HepG2 (cell line): ENCODE measurements around the gene WDR49. TPM values are rescaled to one million over a fixed set of nuclear protein-coding genes. Genes with fewer than 3 reads are reported as not detected.
A peak's percentile ranks its signal among the peaks of the same experiment; 100 is the strongest.

Experiments used
- ATAC-seq: fragments of 200-7000 bp; cut with Tn5 transposase; 3 replicates; pipeline ENCODE4 v1.9.1; 2020; ENCODE audit warnings: mild to moderate bottlenecking, moderate library complexity
- BruUV-seq: library from RNA; stranded (reverse); fragments of 400-500 nt; replicated peaks from 2 replicates; lab custom pipeline; 2021; lab: Mats Ljungman, UMichigan
- CTCF ChIA-PET: fragments of 300-600 bp; formaldehyde crosslinking; extraction: SDS; loops from one replicate; lab custom pipeline; 2021; ENCODE audit warnings: low total read pairs, inconsistent platforms, low intra/inter-chr PET ratio; lab: Yijun Ruan, JAX
- POLR2A ChIA-PET: fragments of 350-600 bp; sonication (Branson Sonifier 250); formaldehyde crosslinking; loops from one replicate; lab custom pipeline; 2020; ENCODE audit warnings: antibody characterized with exemption, inconsistent platforms; lab: Yijun Ruan, JAX
- DNase-seq: peaks from one replicate; pipeline ENCODE4 v3.0.0-alpha.2; 2015; ENCODE audit warnings: low spot score
- FAIRE-seq: peaks from 3 replicates; lab custom pipeline; 2011; peaks lifted over from hg19 to GRCh38; lab: Jason Lieb, UNC
- H2AFZ ChIP-seq: one replicate; pipeline ENCODE4 v1.6.1; 2011; ENCODE audit warnings: low read length, inconsistent platforms
- H3K27ac ChIP-seq: fragments of 300-600 bp; 3 replicates; pipeline ENCODE4 v1.8.0; 2011; ENCODE audit warnings: mixed run types, mild to moderate bottlenecking, mixed read lengths, low read length, inconsistent platforms; ENCODE audit not compliant: insufficient read depth; ENCODE audit errors: extremely low read length
- H3K27me3 ChIP-seq, 2 experiments: fragments of 200-600 bp in 1 of 2; 2 replicates in 1 of 2; 3 replicates in 1 of 2; pipeline versions ENCODE4 v1.6.0 to v1.8.0; 2011; ENCODE audit warnings: low read length in 2 of 2, mild to moderate bottlenecking in 2 of 2, moderate library complexity in 2 of 2, inconsistent platforms in 1 of 2; ENCODE audit not compliant: insufficient read depth in 2 of 2, control insufficient read depth in 1 of 2
- H3K36me3 ChIP-seq, 2 experiments: fragments of 200-600 bp in 1 of 2; replicated peaks in 1 of 2; 2 replicates in 1 of 2; 3 replicates in 1 of 2; pipeline versions ENCODE4 v1.5.1 to v1.8.0; 2011; ENCODE audit warnings: low read length in 2 of 2, inconsistent platforms in 1 of 2; ENCODE audit not compliant: insufficient read depth in 2 of 2, control insufficient read depth in 1 of 2
- H3K4me1 ChIP-seq: 2 replicates; pipeline ENCODE4 v1.5.1; 2012; ENCODE audit warnings: low read length, inconsistent platforms; ENCODE audit not compliant: insufficient read depth
- H3K4me2 ChIP-seq: 2 replicates; pipeline ENCODE4 v1.6.0; 2011; ENCODE audit warnings: low read depth, low read length, inconsistent platforms
- H3K4me3 ChIP-seq, 3 experiments: fragments of 200-600 bp in 1 of 3; sonication (generic), shearing (Covaris generic) in 1 of 3; replicated peaks in 1 of 3; 2 replicates each; pipeline ENCODE4 v1.5.1; 2011 to 2016; ENCODE audit warnings: low read length in 3 of 3, inconsistent platforms in 2 of 3, low read depth in 2 of 3, mild to moderate bottlenecking in 2 of 3, control low read depth in 1 of 3, mixed read lengths in 1 of 3; ENCODE audit not compliant: insufficient read depth in 1 of 3
- H3K79me2 ChIP-seq: one replicate; pipeline ENCODE4 v1.6.1; 2011; ENCODE audit warnings: low read length, inconsistent platforms; ENCODE audit not compliant: insufficient read depth
- H3K9ac ChIP-seq: 2 replicates; pipeline ENCODE4 v1.6.0; 2011; ENCODE audit warnings: mild to moderate bottlenecking, low read depth, low read length, inconsistent platforms; ENCODE audit not compliant: insufficient read depth
- H3K9me3 ChIP-seq: 2 replicates; pipeline ENCODE4 v1.5.1; 2012; ENCODE audit warnings: mild to moderate bottlenecking, low read length
- H4K20me1 ChIP-seq: 2 replicates; pipeline ENCODE4 v1.6.0; 2011; ENCODE audit warnings: inconsistent platforms, mild to moderate bottlenecking, low read length, moderate library complexity; ENCODE audit not compliant: insufficient read depth
- CEBPG ChIP-seq: IDR thresholded peaks from 2 replicates; pipeline ENCODE4 v1.6.1; 2016
- RBM22 ChIP-seq: fragments of 200-400 bp; formaldehyde crosslinking; optimal IDR thresholded peaks from 2 replicates; pipeline ENCODE3; 2017; ENCODE audit warnings: mild to moderate bottlenecking, low read length, moderate library complexity
- RFXANK ChIP-seq: IDR thresholded peaks from 2 replicates; pipeline ENCODE4 v1.6.1; 2016
- SMC3 ChIP-seq: IDR thresholded peaks from 2 replicates; pipeline ENCODE4 v1.6.1; 2011; ENCODE audit warnings: low read length, improper control_type of control experiment
- STAG1 ChIP-seq: sonication (generic); formaldehyde crosslinking; IDR thresholded peaks from 2 replicates; pipeline ENCODE4 v1.4.0; 2020; ENCODE audit warnings: missing genetic modification reagents
- TBX3 ChIP-seq: fragments of 450-650 bp; IDR thresholded peaks from 2 replicates; pipeline ENCODE4 v1.6.1; 2017; ENCODE audit warnings: antibody characterized with exemption, mild to moderate bottlenecking, inconsistent platforms, borderline replicate concordance
- ZNF382 ChIP-seq: sonication (generic); formaldehyde crosslinking; IDR thresholded peaks from 2 replicates; pipeline ENCODE4 v1.5.0; 2020; ENCODE audit warnings: missing genetic modification reagents, mild to moderate bottlenecking, borderline replicate concordance
- whole genome bisulfite sequencing: methylation state at CpG from one replicate; pipeline ENCODE4 v1.1.6; 2017; ENCODE audit warnings: low lambda C conversion rate; 5-methylcytosine and 5-hydroxymethylcytosine counted together
- in situ Hi-C: cut with HindIII; loops from 2 replicates; pipeline ENCODE4 v1.10.0; 2017; ENCODE audit warnings: low pct_unique_long_range_greater_than_20kb; ENCODE audit not compliant: extremely low pct_ligation_motif_present
- intact Hi-C: fragments of 100-400 bp; cut with micrococcal nuclease; formaldehyde crosslinking; loops from one replicate; pipeline ENCODE4 v1.10.0; 2022; ENCODE audit not compliant: unreplicated experiment
- polyA plus RNA-seq, 8 experiments: library from polyadenylated mRNA; depleted of rRNA in 3 of 8; stranded (reverse) in 7 of 8; unstranded in 1 of 8; fragments of >200 nt; fragmentation: Illumina TruSeq in 4 of 8; extraction: Trizol in 4 of 8; gene quantifications; 2 replicates each; pipeline versions ENCODE4 v1.2.1 to v1.2.3, GENCODE V29; 2011 to 2016; ENCODE audit warnings: low read depth in 4 of 8, missing spikeins in 1 of 8, mixed read lengths in 1 of 8; ENCODE audit not compliant: insufficient read depth in 1 of 8
- total RNA-seq, 5 experiments: library from RNA; depleted of rRNA; stranded (reverse); fragments of >200 nt; fragmentation: Illumina TruSeq; extraction: Trizol; gene quantifications; 2 replicates each; pipeline ENCODE4 v1.2.3, GENCODE V29; 2016; ENCODE audit warnings: low read depth in 1 of 5
- TF ChIP-seq, protein P1 (sequence below): IDR thresholded peaks from 2 replicates; pipeline ENCODE4 v1.6.1; 2012; ENCODE audit warnings: low read depth, low read length, improper control_type of control experiment
- TF ChIP-seq, protein P2 (sequence below), 2 experiments: fragments of 450-650 bp in 1 of 2; sonication (generic) in 1 of 2; formaldehyde crosslinking; IDR thresholded peaks; 2 replicates each; pipeline versions ENCODE4 v1.5.0 to v1.8.0; 2020 to 2022; ENCODE audit warnings: mild to moderate bottlenecking in 1 of 2, missing genetic modification reagents in 1 of 2
- TF ChIP-seq, protein P3 (sequence below): sonication (generic); formaldehyde crosslinking; IDR thresholded peaks from 2 replicates; pipeline ENCODE4 v1.5.0; 2020; ENCODE audit warnings: mild to moderate bottlenecking, missing genetic modification reagents, moderate library complexity

Gene WDR49
- total and polyA plus RNA-seq, 2 of the 13 experiments (the other 11 are each of a cell fraction or from before 2014, with no cell fraction given), result 0.04 TPM; not detected in 1

DNA sequence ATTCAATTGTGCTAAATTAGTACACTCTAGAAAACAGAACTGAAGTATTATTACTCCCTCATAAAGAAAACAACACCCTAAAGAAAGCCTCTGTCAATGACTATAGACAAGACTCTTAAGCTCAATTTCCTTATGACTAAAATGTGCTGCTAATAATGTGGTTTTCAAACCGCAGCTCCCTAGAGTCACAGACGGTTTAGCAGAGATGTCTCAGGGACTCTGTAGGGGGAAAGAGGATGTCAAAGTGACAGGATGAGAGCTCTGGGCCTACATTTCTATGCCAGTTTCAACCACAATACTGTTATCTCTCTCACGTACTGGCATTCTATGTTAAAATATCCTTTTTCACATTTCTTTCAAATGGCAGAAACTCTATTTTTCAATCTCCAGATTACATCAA, 37.6 kb upstream of the WDR49 start:
- H3K9ac ChIP-seq, result no peak overlapping the region
- no peak overlapping the region for H2AFZ ChIP-seq
- no peaks in the 10 kb centered on the region for H3K79me2 ChIP-seq
- POLR2A ChIA-PET, result no interaction called here
- H3K27ac ChIP-seq, result no peak overlapping the region
- H3K4me2 ChIP-seq, result no peak overlapping the region
- H3K36me3 ChIP-seq, result peaks cover 3 to 37% of the 10 kb centered on the region in 2 experiments; a peak in 4 of 5 replicates
- TF ChIP-seq RFXANK (CRISPR knock-in tag) (no peak), RBM22 (no peak)
- TF ChIP-seq, all 625 proteins: peak for 0
- intact Hi-C loops, result no loop called here
- no TSS peak for BruUV-seq
- H3K4me3 ChIP-seq, result no peak overlapping the region
- no peaks in the 10 kb centered on the region for H4K20me1 ChIP-seq
- H3K9me3 ChIP-seq, result no peaks in the 10 kb centered on the region
- 96% methylated on average over 3 of the region's 3 CpGs for WGBS
- H3K4me1 ChIP-seq, result no peaks in the 10 kb centered on the region
- ATAC-seq, result no peak
- in situ Hi-C loops, result loop anchor here (25.0 kb wide), 1 partner anchor 279 kb away; no protein-coding TSS in a partner anchor
- no peak for FAIRE-seq
- CTCF ChIA-PET, result no interaction called here
- no peak for DNase-seq
- H3K27me3 ChIP-seq, result no peaks in the 10 kb centered on the region

DNA sequence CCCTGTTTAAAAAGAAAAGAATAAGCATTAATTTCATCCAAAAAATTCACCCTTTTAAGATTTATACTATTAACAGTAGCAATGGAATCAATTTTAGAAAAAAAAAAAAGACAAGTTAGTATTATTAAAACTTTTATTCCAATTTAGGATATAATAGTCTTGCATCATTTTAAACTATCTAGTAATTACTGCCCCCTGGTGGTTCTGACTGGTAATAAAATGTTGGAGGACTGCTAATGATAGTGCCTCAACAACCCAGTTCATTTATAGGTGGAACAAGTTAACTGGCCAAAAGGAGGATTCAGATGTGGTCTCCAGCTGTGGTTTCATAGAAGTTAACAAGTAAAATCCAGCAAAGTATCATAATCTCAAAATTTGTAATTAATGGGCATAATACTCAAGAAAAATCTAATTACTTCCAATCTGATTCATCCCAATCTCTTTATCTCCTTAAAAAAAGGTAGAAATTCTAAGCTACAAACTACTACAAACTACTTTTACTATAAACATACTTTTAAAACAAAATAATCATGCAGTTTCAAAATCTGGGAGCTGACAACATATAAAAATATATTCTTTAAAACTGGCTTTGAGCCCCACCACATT, 30.7 kb upstream of the WDR49 start:
- in situ Hi-C loops, result loop anchor here (25.0 kb wide), 1 partner anchor 272 kb away; no protein-coding TSS in a partner anchor
- ChIA-PET POLR2A (no interaction called here), CTCF (interaction anchor here (0.7 to 2.0 kb wide), 3 partner anchors 56 to 304 kb away, joined by 3 to 13 read pairs (median 9); partner anchors contain the start of gene ZBBX)
- Histone ChIP-seq H4K20me1 (no peaks in the 10 kb centered on the region), H3K4me2 (no peak overlapping the region), H3K79me2 (no peaks in the 10 kb centered on the region), H3K36me3 (peaks cover 3 to 20% of the 10 kb centered on the region in 2 experiments), H3K27me3 (no peaks in the 10 kb centered on the region), H3K4me1 (no peaks in the 10 kb centered on the region), H3K9ac (no peak overlapping the region), H3K9me3 (no peaks in the 10 kb centered on the region), H3K4me3 (no peak overlapping the region), H3K27ac (no peak overlapping the region), H2AFZ (no peak overlapping the region)
- DNase-seq (peak; percentile 64), ATAC-seq (peak; percentile 82), FAIRE-seq (no peak)
- no TSS peak for BruUV-seq
- intact Hi-C loops, result loop anchor here (1.0 kb wide), 4 partner anchors 57 to 304 kb away; partner anchors contain the start of gene ZBBX
- peak; percentile 35; the same call in 1 of the 2 replicates for TF ChIP-seq STAG1 (CRISPR knock-in tag)
- TF ChIP-seq, protein P1, sequence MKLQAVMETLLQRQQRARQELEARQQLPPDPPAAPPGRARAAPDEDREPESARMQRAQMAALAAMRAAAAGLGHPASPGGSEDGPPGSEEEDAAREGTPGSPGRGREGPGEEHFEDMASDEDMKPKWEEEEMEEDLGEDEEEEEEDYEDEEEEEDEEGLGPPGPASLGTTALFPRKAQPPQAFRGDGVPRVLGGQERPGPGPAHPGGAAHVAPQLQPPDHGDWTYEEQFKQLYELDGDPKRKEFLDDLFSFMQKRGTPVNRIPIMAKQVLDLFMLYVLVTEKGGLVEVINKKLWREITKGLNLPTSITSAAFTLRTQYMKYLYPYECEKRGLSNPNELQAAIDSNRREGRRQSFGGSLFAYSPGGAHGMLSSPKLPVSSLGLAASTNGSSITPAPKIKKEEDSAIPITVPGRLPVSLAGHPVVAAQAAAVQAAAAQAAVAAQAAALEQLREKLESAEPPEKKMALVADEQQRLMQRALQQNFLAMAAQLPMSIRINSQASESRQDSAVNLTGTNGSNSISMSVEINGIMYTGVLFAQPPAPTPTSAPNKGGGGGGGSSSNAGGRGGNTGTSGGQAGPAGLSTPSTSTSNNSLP, result peak; percentile 69
- TF ChIP-seq SMC3, result peak; percentile 64
- no peak for TF ChIP-seq TBX3
- TF ChIP-seq CEBPG (CRISPR knock-in tag), result peak; percentile 39
- TF ChIP-seq, protein P2, sequence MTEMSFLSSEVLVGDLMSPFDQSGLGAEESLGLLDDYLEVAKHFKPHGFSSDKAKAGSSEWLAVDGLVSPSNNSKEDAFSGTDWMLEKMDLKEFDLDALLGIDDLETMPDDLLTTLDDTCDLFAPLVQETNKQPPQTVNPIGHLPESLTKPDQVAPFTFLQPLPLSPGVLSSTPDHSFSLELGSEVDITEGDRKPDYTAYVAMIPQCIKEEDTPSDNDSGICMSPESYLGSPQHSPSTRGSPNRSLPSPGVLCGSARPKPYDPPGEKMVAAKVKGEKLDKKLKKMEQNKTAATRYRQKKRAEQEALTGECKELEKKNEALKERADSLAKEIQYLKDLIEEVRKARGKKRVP (CRISPR knock-in tag; IDR thresholded peaks at IDR 0.05), result peak in 1 of 2 experiments; percentile 62; a peak in 2 of 4 replicates
- TF ChIP-seq, protein P3, sequence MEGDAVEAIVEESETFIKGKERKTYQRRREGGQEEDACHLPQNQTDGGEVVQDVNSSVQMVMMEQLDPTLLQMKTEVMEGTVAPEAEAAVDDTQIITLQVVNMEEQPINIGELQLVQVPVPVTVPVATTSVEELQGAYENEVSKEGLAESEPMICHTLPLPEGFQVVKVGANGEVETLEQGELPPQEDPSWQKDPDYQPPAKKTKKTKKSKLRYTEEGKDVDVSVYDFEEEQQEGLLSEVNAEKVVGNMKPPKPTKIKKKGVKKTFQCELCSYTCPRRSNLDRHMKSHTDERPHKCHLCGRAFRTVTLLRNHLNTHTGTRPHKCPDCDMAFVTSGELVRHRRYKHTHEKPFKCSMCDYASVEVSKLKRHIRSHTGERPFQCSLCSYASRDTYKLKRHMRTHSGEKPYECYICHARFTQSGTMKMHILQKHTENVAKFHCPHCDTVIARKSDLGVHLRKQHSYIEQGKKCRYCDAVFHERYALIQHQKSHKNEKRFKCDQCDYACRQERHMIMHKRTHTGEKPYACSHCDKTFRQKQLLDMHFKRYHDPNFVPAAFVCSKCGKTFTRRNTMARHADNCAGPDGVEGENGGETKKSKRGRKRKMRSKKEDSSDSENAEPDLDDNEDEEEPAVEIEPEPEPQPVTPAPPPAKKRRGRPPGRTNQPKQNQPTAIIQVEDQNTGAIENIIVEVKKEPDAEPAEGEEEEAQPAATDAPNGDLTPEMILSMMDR (CRISPR knock-in tag), result peak; percentile 54
- TF ChIP-seq ZNF382 (CRISPR knock-in tag), result no peak
